Skeletal muscle cell (primary cell): Measurements from ENCODE around the gene SCN3A.

Experiments used
- DNase-seq: peaks from one replicate; pipeline ENCODE4 v3.0.0-alpha.2; 2010; ENCODE audit warnings: low read depth
- H3K4me3 ChIP-seq: 2 replicates; pipeline ENCODE4 v1.5.1; 2011; ENCODE audit warnings: low read depth, mild to moderate bottlenecking, control low read depth, low read length, moderate library complexity

SCN3A gene

DNA sequence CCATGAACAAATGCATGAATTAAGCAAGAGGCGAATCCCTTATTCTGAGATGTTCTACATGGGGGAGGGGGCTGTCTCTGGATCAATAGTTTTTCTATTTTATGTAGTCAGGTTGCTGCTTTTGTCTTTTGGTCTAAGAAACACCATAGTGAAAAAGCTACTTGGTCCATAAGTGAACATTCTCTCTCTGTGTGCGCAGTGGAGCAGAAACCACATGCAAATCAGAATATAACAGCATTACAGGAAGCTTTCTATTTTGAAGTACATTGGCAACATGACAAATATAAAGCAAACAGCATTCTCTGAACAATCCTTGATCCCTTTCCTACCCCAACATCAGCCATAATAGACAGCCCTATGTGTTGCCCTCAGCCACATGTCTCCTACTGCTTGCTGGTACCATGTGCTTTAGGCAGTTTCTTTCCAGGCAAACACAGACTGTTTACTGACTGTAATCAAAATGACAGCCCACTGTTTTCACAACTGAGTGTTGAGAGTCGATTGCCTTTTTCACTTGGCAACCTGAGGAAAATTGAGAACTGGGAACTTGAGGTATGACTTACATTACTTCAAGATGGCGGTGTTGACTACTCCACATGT, 10.6 kb downstream of the SCN3A start:
- H3K4me3 ChIP-seq = no peak overlapping the region
- no peak for DNase-seq

DNA sequence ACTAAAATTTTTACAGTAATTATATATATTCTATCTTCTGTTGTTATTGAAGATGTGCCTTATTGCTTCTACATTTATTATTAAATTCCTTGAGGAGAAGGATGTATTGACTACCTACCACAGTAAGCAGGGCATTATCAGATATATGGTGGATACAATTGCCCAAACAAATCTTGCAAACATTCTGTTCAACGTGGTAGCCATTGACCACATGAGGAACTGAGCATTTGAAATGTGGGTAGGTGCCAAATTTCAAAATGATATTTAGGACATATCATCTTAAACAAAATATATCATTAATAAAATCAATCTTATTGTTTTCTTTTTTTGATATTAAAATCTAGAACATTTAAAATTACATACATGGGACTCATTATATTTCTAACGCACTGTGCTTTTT, 11.1 kb downstream of the SCN3A start:
- H3K4me3 ChIP-seq = no peak overlapping the region
- DNase-seq = no peak

DNA sequence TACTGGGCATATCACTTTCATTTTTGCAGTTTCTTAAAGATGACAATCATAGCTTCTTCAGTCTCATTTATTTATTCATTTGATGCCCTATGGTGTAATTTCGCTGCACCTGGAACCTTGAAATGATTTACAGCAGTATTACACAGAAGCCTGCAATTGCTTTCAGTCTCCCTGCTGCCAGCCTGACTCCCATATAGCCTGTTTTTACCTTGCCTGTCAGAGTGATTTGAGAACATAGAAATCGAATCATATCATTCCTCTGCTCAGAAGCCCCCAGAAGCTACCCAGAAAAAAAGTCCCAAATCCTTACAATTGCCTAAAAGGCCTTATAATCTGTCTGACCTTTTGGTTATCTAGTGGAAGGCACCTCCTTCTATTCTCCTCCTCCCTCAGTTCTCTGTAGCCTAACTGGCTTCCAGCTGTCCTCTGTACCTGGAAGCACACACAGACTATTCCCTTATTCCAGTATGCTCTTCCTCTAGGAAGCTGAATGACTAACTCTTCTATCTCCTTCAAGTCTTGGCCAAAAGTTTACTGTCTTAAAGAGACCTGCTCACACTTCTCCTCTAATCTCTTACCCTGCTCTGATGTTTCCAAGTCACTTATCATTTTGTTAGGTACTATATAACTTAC, 12.6 kb downstream of the SCN3A start:
- no peak overlapping the region for H3K4me3 ChIP-seq
- DNase-seq = no peak

DNA sequence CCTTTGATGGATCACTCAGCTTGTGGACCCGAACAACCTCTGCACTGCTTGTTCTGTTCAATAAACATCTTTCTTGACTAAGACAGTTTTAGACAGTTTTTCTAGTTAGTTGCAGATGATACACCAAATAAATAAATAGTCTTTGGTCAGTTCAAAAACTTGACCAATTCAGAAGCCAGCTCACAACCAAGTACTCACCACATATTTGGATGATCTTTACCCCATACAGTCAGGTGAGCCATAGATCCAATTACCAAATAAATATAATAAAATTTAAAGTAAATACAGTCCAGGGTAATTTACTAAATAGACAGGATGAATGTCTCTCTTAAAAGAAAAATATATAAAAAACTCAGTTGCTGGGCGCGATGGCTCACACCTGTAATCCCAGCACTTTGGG, 18.2 kb downstream of the SCN3A start:
- no peak for DNase-seq
- H3K4me3 ChIP-seq = no peak overlapping the region

DNA sequence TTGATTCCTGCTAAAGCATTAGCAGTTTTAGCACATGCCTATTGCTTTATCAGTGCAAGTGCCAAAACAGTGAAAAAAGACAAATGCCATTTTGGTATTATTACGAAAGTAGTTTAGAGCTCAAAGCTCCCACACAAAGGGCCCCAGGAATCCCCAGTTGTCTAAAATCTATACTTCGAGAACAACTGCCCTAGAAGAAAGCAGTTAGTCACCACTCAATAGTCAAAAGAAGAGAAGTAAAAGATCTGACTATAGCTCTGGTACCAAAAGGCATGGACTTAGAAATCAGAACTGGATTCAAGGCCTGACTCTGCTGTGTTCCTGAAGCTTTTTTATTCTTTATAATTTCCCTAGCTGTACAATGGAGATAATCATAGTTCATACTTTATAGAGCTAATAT, 21.8 kb downstream of the SCN3A start:
- no peak overlapping the region for H3K4me3 ChIP-seq
- DNase-seq = no peak

DNA sequence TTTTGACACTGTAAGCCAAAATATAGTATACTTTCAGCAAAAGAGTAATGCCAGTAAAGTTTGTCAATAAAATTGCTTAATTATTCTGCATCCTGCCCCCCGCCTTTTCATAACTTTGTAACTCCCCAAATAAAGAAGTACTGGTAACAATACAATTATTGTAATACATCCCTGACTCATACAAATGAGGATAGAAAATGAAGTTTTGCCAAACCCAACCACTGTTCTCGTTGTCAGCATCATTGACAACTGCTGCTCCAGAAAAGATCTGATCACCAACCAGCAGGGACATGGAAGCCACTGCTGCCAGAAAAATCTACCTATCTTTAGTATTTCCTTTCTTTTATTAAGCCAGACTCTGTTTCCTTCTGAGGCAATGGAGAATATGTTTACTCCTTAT, 27.1 kb downstream of the SCN3A start:
- DNase-seq = no peak
- H3K4me3 ChIP-seq = no peak overlapping the region

DNA sequence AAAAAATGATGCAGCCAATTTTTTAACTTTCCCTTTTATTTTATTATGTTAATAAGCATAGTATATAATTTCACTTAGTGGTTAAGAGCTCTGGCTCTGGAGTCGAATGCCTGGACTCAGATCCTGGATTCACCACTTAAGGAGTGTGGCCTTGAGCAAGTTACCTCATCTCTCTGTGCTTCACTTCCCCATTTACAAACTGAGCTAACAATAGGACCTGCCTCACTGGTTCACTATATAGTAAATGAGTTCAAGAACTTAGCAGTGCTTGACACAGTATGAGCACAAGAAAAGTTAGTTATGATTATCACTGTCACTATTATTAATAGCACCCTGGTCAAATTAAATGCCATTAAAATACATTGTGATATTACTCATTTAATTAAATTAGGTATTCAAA, 30.6 kb downstream of the SCN3A start:
- no peak overlapping the region for H3K4me3 ChIP-seq
- no peak for DNase-seq

DNA sequence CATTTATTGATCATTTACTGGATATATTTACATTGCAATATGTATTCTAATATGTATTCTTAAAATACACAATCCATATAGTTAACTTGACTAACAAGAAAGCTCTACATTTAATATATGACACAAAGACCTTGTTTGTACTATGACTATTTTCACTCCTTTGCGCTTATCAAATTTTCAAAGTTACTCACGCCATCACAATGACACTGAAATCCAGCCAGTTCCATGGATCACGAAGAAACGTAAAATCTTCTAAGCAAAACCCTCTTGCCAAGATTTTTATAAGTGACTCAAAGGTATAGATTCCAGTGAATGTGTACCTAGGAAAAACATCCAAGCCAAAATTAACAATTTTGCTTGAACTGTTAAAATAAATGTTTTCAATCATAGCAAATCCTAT, 39.6 kb downstream of the SCN3A start:
- no peak overlapping the region for H3K4me3 ChIP-seq
- no peak for DNase-seq

DNA sequence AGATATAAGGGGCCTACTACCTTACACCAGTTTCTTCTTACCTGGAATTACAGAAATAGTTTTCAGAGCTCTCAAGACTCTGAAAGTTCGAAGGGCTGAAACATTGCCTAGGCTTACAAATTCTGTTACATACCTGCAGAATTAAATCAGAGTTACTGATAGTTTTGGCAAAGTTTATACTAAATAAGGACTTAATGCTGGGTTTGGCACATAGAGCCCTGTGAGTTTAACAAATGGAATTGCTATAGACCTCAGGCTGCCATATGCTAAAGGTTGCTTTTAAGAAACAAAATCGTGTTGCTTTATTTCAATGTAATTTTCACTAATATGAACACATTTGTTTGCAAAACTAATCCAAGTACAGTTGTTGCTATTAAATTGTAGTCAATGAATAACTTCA, 40.1 kb downstream of the SCN3A start:
- no peak overlapping the region for H3K4me3 ChIP-seq
- no peak for DNase-seq

DNA sequence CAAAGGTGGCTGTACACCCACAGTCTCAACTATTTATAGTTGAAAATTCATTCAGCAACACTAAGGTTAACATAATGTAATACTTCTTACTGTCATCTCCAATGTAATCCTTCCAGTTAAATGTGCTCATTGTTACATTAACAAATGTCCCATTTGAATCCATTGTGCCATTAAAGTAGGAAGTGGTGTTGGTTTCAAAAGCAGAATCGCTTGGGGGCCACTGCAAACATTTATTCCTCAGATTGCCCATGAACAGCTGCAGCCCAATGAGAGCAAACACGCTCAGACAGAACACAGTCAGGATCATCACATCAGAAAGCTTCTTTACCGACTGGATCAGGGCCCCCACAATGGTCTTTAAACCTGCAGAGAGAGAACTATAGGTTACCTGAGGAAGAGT, 41.4 kb downstream of the SCN3A start:
- no peak for DNase-seq
- no peak overlapping the region for H3K4me3 ChIP-seq

DNA sequence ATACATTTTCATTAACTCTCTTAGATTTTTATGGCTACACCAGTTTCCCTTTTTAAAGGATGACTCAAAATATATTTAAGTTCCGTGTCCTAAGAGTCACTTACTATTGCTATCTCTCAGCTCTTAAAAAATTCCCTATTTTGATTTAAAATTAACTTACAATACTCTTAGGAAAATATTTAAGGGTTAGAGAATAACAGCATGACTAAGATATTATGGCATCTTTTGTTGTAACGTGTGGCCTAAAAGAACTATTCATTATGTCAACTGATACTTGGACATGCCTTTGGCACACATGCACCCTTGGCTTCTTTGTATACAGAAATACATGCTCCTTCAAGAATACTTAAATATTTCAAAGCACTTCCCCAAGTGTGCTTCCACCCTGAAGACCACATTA, 42.3 kb downstream of the SCN3A start:
- peak; percentile 26 for DNase-seq
- no peak overlapping the region for H3K4me3 ChIP-seq

DNA sequence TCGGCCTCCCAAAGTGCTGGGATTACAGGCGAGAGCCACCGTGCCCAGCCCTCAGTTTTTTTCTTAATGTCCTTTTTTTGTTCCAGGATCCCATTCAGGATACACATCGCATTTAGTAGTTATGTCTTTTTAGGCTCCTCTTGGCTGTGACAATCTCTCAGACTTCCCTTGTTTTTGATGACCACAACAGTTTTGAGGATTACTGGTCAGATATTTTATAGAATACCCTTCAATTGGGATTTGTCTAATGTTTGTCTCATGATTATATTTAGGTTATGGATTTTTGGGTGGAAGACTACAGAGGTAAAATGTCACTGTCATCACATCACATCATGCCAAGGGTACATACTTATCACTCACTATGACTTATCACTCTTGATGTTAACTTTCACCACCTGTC, 46.7 kb downstream of the SCN3A start:
- no peak for DNase-seq
- H3K4me3 ChIP-seq = no peak overlapping the region

DNA sequence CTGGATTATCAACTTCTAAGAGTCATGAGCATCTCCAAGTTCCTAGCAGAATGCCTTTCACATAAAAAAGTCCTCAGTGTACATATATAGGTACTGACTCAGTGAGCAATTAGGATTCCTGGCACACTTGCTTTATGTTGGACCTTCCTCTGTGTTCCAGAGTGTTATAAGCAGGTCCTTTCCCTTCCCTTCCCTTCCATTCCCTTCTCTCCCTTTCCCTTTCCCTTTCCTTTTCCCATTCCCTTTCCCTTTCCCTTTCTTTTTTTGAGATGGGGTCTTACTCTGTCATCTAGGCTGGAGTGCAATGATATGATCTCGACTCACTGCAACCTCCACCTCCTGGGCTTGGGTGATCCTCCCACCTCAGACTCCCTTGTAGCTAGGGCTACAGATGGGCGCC, 48.7 kb downstream of the SCN3A start:
- H3K4me3 ChIP-seq = no peak overlapping the region
- DNase-seq = no peak

DNA sequence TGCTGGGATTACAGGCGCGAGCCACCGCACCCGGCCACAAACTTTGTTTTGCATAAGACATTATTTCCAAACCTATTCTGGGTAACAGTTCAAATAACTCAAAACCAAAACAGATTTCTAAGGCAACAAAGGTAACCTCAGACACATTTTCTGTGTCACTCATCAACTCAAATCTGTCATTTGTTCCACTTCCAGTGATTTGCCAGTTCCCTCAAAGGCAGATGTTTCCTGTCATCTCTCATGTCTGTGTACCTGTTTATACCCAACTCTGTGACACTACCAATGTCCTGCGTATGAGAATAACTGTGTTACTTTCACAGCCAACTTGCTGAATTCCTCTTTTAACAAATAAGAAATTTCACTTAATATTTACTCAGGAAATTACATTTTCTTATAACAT, 54.4 kb downstream of the SCN3A start:
- no peak overlapping the region for H3K4me3 ChIP-seq
- no peak for DNase-seq

DNA sequence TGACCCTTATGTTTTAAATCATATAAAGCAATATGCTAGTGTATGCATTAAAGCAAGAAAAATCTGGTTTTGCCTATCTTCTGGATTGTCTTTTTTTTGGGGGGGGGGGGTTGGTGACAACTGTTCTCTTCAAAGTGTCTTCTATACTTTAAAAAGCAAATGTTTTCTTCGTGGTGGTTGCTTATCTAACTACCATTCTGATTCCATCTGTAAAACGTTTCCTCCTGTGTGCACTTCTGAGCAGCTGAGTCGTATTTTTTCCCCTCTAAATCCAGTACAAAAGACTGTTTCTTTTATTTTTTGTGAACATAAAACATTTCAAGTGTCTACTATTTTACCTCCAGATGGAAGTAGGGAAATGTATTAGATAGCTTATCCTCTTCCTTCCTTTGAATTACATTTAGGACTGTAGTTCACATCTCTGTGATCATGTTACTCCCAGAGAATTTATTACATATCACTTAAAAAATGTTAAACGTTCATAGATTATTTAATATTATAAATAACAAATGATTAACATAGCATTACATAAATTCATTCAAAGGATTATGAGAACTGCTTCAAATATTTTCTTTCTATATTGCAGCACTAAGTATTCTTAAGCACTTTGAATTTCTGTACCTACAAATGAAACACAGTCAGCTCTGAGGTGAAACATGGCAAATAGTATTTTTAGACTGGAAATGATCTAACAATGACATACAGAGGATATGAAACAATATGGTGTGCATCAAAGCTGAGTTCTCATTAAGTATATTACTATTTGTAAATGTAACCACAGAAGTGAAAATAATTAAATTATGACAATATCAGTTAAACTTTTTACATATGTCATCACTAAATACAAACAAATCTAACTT, 56.4 kb downstream of the SCN3A start:
- H3K4me3 ChIP-seq = no peak overlapping the region
- DNase-seq = no peak

DNA sequence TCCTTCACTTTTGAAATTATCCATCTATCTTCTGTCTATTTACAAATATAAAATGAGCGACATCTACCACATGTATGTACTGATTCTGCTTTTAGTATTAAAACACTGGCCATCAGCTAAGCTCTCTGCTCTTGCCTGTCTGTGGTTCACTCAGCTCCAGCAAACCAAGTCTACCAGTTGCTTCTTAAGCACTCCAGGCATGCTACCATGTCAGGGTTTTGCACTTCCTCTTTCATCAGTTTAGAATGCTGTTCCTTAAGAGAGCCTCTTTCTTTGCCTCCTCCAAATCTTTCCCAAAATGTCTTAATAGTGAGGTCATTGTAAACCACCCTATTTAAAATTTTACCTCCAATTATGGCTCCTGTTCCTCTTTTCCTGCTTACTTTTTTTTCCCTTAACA, 59.5 kb downstream of the SCN3A start:
- H3K4me3 ChIP-seq = no peak overlapping the region
- DNase-seq = no peak

DNA sequence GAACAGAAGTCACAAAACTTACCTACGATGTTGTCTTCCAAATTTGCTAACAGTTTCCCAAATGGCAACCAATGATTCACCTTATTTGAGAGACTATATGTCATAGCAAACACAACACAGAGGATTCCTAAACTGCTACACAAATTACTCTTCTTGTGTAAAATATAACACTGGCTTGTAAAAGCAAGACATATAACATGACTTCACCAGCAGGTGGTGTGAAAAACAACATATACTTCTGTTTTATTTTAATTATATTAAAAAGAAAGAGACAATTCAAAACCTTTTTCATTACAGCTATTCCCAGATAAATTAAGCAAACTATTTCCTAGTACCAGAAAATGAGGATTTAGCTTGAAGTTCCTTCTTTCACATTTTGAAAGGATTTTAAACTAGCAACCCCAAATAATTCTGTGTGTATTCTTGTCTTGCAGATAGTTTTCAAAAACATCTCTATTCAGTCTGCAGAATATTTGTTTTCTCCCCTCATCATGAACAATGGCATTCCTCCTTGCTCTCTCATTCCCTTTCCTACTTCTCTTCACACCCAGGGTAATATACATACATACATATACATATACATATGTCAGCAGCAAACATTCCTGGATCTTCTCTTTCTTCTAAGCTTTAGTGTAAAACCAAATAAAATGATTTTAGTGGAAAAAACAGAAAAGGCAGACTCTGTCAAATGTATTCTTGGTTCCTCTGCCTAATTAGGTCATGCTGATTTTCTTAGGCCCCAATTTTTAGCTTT, 62.1 kb downstream of the SCN3A start:
- no peak overlapping the region for H3K4me3 ChIP-seq
- DNase-seq = no peak

DNA sequence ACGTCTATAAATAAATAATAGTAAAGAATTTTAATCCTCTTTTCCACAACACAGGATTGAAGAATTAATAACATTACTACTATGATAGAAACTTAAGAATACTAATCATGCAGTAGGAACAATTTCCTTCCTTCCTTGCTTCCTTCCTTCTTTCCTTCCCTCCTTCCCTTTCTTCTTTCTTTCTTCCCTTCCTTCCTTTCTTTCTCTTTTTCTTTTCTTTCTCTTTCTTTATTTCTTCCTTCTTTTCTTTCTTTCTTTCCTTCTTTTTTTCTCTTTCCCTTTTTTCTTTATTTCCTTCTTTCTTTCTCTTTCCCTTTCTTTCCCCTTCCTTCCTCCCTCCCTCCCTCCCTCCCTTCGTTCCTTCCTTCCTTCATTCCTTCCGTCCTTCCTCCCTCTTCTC, 77.6 kb downstream of the SCN3A start:
- H3K4me3 ChIP-seq = no peak overlapping the region
- no peak for DNase-seq

DNA sequence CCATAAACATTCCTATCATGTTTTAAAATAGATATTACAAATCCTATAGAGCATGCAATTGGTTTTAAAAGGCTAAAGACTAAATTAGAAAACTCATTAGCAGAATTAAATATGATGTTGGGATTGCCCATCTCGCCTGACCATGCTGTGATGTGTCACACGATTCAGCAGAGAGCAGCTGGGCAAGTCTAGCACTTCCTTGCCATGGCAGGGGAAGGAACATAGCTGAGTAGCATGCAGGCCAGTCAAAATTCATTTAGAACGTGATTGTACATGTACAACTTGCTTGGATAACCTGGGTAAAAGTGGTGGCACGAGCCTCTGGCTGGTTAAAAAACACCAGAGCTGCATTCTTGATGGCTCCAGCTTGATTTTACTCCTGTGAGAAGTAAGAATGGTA, 81.3 kb downstream of the SCN3A start:
- no peak overlapping the region for H3K4me3 ChIP-seq
- DNase-seq = no peak

DNA sequence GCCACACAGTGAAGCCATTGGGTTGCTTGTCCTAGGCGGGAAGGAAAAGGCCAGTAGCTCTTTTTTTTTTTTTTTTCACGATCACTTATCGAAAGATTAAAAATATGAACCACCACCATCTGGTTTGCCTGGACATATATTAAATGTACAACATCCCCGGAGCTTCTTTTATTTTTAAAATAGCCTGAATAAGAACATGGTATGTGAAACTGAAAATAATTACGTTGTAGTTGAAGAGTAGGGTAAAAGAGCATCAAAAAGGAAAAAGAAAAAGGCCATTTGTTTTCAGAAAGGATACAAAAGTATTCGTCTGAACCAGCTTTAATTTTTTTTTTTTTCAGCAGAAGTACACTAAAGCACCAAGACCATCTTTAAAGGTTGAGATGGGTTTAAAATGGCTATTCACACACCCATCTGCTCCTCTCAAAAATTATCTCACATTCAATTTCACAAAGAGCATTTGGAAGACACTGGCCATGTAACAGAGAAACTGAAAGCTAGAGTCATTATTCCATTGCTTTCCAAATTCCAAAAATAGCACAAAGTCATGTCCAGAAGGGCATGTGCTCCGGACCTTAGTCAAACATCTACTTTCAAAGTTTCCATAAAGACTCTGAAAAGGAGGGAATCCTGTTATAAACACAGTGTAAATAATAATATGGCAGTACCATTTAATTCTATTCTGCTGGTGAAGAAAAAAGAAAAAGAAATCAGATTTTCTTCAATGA, 82.9 kb downstream of the SCN3A start:
- DNase-seq = no peak
- no peak overlapping the region for H3K4me3 ChIP-seq
